Testis (tissue), 2 donors: ENCODE measurements around the gene ENTHD1.

ENCODE experiments used
- CTCF ChIP-seq, 3 experiments: fragments of 450-650 bp in 2 of 3; fragments of 200-600 bp in 1 of 3; sonication (generic) in 1 of 3; IDR thresholded peaks; one replicate each; pipeline ENCODE4 v1.5.1; 2016 to 2019; ENCODE audit warnings: antibody characterized with exemption in 3 of 3, mild to moderate bottlenecking in 2 of 3, moderate library complexity in 1 of 3
- POLR2A ChIP-seq: fragments of 450-650 bp; IDR thresholded peaks from one replicate; pipeline ENCODE4 v1.6.1; 2017; ENCODE audit warnings: antibody characterized with exemption, mild to moderate bottlenecking, moderate library complexity

DNA sequence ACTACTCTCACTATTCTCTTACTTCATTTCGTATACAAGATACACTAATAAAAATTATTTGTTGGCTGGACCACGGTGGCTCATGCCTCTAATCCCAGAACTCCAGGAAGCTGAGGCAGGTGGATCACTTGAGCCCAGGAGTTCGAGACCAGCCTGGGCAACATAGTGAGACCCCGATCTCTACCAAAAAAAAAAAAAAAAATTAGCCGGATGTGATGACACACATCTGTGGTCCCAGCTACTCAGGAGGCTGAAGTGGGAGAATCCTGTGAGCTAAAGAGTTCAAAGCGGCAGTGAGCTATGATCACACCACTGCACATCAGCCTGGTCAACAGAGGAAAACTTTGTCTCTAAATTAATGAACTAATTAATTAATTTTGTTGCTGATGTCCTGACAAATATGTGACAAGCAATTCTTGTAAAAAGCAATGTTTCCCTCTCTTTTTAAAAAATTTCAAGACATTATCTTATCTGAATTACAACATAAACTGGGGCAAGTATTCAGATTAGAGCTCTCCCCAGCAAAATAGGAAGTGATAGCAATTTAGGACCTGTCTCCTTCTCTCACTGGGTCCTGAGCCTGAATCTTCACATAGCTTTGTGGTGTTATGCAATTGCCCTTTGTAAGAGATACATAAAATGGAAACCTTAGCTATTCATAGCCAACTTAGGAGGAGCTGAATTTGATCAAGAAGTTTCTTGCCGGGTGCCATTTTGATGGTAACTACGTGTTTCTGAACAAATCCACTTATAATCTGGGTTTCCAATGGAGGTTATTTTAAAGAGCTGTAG lies 49.1 kb upstream of the ENTHD1 start:
- TF ChIP-seq CTCF (IDR thresholded peaks at IDR 0.05) (no peak), POLR2A (no peak)
